Measurements from ENCODE around the gene FGF22. TPM values are rescaled to one million over a fixed set of nuclear protein-coding genes. Genes with fewer than 3 reads are reported as not detected.

The FGF22 gene
- total and polyA plus RNA-seq, 3 experiments from 2014 or later, result 0.20 to 0.22 TPM; not detected in 1

DNA sequence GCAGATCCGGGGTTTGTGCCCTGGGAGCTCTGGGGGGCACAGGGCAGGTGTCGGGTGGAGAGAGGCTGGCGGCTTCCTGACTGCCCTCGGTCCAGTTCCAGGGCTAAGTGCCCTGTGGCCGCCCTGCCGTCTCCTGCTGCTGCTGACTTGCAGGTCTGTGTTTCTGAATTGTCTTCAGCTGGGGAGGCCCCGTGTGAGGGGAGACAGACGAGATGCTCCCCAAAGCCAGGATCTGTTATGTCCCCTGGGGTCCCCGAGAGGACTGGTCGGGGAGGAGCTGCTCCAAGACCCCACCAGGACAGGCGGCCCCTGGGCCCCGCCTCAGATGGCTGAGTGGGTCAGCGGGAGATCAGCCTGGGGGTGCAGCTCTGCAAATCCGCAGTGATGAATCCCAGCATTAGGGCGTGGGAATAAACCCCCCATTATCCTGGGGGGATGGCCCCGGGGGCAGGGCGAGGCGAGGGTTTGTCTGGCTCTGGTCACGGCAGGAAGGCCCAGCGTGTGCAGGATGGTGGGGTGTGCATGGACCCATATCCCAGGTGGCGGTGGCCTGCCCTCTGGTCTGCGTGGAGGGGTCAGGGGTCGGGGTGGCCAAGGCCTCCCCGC, 45.3 kb upstream of the FGF22 start:
- Mint-ChIP-seq H3K27ac (no peak overlapping the region), H3K27me3 (peaks cover 6 to 17% of the 10 kb centered on the region in 2 donors), H3K4me1 (peaks cover 0 to 4% (median 0%) of the 10 kb centered on the region in 3 donors), H3K4me3 (no peak overlapping the region), H3K36me3 (no peaks in the 10 kb centered on the region), H3K9me3 (no peaks in the 10 kb centered on the region)
- no peaks in the 10 kb centered on the region for H3K36me3 ChIP-seq (ENCODE audit: insufficient read depth, low read length)
- peaks cover under 1% of the 10 kb centered on the region for H3K4me1 ChIP-seq (ENCODE audit: insufficient read depth, low read length)
- no peak overlapping the region for H3K27ac ChIP-seq (ENCODE audit: low read depth, low read length)
- peaks cover 8% of the 10 kb centered on the region for H3K27me3 ChIP-seq (ENCODE audit: insufficient read depth, low read length, poor library complexity, severe bottlenecking)
- H3K4me3 ChIP-seq (ENCODE audit: low read length), result no peak overlapping the region
- no peaks in the 10 kb centered on the region for H3K9me3 ChIP-seq (ENCODE audit: low read length)
- DNase-seq, result no peak
- ChIA-PET POLR2A (no interaction called here), CTCF (interaction anchor here (1.2 kb wide), 1 partner anchor 84 kb away, joined by 3 read pairs; no protein-coding TSS in a partner anchor)

DNA sequence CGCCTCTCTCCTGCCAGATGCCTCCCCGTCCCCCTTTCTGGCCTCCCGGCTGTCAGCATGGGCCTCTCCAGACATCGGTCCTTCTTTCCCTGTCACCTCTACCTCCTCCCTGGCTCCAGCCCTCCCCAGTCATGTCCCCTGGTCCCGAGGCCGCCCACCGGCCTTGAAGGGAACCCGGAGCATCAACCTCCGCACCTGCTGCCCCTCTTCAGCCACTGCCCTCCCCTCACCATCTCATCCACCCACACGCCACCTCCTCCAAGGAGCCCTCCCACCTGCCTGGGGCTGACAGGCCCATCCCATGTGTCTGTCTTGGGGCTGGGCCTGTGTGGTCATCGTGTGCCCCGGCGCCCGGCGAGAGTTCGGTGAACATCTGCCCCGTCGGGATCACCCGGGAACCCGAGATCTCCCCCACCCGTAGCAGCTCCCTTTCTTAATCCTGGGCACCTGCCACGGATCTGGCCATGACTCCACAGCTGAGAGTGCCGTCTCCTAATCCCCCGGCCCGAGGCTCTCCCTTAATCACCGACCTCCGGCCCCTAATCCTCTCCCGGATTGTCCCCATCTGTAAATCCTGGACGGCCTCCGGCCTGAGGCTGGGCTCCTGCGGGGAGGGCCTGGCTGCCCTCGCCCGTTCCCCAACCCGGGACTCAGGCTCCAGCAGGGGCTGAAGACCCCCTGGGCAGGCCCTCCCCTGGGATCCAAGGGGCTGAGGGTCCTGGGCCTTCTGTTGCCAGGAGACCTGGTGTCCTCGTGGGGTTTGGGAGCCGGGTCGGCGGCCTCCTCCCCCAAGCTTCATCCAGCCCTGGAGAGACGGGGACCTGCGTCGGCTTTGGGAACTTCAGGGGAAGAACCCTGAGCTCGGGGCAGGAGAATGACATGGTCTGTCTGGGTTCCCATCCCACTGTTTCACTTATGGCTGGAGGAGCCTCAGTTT, 44.1 kb upstream of the FGF22 start:
- H3K27ac ChIP-seq (ENCODE audit: low read depth, low read length), result no peak overlapping the region
- no peaks in the 10 kb centered on the region for H3K36me3 ChIP-seq (ENCODE audit: insufficient read depth, low read length)
- H3K27me3 ChIP-seq (ENCODE audit: insufficient read depth, low read length, poor library complexity, severe bottlenecking), result peaks cover 8% of the 10 kb centered on the region
- H3K36me3 Mint-ChIP-seq, result no peaks in the 10 kb centered on the region
- H3K27ac Mint-ChIP-seq, result no peak overlapping the region
- POLR2A ChIA-PET, result no interaction called here
- H3K27me3 Mint-ChIP-seq, result peaks cover 6 to 17% of the 10 kb centered on the region in 2 donors
- no peaks in the 10 kb centered on the region for H3K9me3 Mint-ChIP-seq
- CTCF ChIA-PET, result interaction anchor here (1.3 kb wide), 1 partner anchor 11 kb away, joined by 4 read pairs; no protein-coding TSS in a partner anchor
- no peak overlapping the region for H3K4me3 ChIP-seq (ENCODE audit: low read length)
- peaks cover 0 to 4% (median 0%) of the 10 kb centered on the region in 3 donors for H3K4me1 Mint-ChIP-seq
- no peak overlapping the region for H3K4me3 Mint-ChIP-seq
- H3K4me1 ChIP-seq (ENCODE audit: insufficient read depth, low read length), result no peaks in the 10 kb centered on the region
- H3K9me3 ChIP-seq (ENCODE audit: low read length), result no peaks in the 10 kb centered on the region
- DNase-seq, result no peak

DNA sequence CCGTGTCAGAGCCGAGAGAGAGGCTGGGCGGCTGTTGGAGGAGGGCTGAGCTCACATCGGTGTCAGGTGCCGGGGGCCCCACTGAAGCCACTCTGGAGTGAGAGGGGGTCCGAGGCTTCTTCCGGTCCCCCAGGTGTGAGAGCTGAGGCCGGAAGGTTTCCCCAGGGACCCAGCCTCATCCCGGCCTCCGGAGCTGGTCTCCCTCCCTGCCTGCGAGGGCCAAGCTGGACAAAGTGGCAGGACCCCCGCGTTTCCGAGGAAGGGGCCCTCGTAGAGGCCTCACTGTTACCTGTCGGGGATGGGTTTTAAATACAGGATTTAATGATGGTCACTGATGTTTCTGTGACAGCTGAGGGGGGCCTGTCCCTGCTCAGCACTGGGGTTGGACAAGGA, 43.4 kb upstream of the FGF22 start:
- no peak overlapping the region for H3K4me3 Mint-ChIP-seq
- Histone ChIP-seq H3K27me3 (ENCODE audit: insufficient read depth, low read length, poor library complexity, severe bottlenecking) (peaks cover 2% of the 10 kb centered on the region), H3K9me3 (ENCODE audit: low read length) (no peaks in the 10 kb centered on the region), H3K27ac (ENCODE audit: low read depth, low read length) (no peak overlapping the region), H3K4me1 (ENCODE audit: insufficient read depth, low read length) (no peaks in the 10 kb centered on the region), H3K36me3 (ENCODE audit: insufficient read depth, low read length) (no peaks in the 10 kb centered on the region), H3K4me3 (ENCODE audit: low read length) (no peak overlapping the region)
- no peaks in the 10 kb centered on the region for H3K36me3 Mint-ChIP-seq
- DNase-seq, result no peak
- ChIA-PET CTCF (interaction anchor here (1.3 kb wide), 1 partner anchor 12 kb away, joined by 4 read pairs; no protein-coding TSS in a partner anchor), POLR2A (no interaction called here)
- no peaks in the 10 kb centered on the region for H3K9me3 Mint-ChIP-seq
- H3K4me1 Mint-ChIP-seq, result peaks cover 0 to 2% (median 0%) of the 10 kb centered on the region in 3 donors
- peaks cover 4 to 15% of the 10 kb centered on the region in 2 donors for H3K27me3 Mint-ChIP-seq
- H3K27ac Mint-ChIP-seq, result no peak overlapping the region

DNA sequence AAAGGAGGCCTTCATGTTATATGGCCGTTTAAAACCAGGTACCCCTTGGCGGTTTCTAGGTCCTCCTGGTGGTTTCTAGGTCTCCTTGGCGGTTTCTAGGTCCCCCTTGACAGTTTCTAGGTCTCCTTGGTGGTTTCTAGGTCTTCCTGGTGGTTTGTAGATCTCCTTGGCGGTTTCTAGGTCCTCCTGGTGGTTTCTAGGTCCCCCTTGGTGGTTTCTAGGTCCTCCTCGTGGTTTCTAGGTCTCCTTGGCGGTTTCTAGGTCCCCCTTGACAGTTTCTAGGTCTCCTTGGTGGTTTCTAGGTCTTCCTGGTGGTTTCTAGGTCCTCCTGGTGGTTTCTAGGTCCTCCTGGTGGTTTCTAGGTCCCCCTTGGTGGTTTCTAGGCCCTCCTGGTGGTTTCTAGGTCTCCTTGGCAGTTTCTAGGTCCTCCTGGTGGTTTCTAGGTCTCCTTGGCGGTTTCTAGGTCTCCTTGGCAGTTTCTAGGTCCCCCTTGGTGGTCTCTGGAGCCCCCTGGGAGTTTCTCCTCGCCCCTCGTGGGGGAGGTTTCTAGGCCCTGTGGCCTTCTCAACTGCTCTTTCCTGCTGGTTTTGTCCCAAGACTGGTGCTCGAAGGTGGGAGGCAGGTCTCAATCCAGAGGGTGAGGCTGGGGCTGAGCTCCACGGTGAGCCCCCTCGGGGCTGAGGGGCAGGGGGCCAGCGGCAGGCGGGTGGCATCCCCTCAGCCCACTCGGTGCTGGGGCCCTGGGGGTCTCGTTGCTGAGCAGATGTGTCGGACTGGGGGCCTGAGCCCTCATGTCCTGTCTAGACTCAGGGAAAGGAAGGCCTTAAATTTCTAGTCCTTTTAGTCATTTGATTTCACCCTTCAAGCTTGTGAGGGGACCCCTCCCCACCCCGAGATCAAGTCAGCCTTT, 42.0 kb upstream of the FGF22 start:
- H3K4me1 Mint-ChIP-seq, result no peaks in the 10 kb centered on the region
- no peaks in the 10 kb centered on the region for H3K27me3 ChIP-seq (ENCODE audit: insufficient read depth, low read length, poor library complexity, severe bottlenecking)
- ChIA-PET CTCF (interaction anchor here (1.1 kb wide), 1 partner anchor 87 kb away, joined by 4 read pairs; no protein-coding TSS in a partner anchor), POLR2A (no interaction called here)
- no peaks in the 10 kb centered on the region for H3K36me3 Mint-ChIP-seq
- no peaks in the 10 kb centered on the region for H3K9me3 ChIP-seq (ENCODE audit: low read length)
- no peak overlapping the region for H3K4me3 ChIP-seq (ENCODE audit: low read length)
- H3K27ac ChIP-seq (ENCODE audit: low read depth, low read length), result no peak overlapping the region
- H3K36me3 ChIP-seq (ENCODE audit: insufficient read depth, low read length), result no peaks in the 10 kb centered on the region
- H3K4me3 Mint-ChIP-seq, result no peak overlapping the region
- H3K9me3 Mint-ChIP-seq, result peaks cover 0 to 4% (median 0%) of the 10 kb centered on the region in 5 donors
- DNase-seq, result no peak
- no peak overlapping the region for H3K27ac Mint-ChIP-seq
- H3K4me1 ChIP-seq (ENCODE audit: insufficient read depth, low read length), result no peaks in the 10 kb centered on the region
- peaks cover 3 to 9% of the 10 kb centered on the region in 2 donors for H3K27me3 Mint-ChIP-seq

DNA sequence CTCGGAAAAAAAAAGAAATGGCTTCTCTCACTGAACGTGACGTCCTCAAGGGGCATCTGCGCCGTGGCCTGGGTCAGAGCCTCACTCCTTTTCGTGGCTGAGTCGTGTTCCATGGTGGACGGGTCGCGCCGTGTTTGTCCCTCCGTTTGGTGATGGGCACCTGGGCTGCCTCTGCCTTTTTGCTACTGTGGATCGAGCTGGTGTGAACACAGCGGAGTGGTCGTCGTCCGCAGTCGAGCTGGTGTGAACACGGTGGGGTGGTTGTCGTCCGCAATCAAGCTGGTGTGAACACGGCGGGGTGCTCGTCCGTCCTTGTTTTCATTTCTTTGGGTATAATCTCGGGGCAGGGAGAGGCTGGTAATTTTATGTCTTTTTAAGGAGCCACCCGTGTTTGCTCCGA, 38.4 kb upstream of the FGF22 start:
- no peak for DNase-seq
- Histone ChIP-seq H3K36me3 (ENCODE audit: insufficient read depth, low read length) (no peaks in the 10 kb centered on the region), H3K27me3 (ENCODE audit: insufficient read depth, low read length, poor library complexity, severe bottlenecking) (no peaks in the 10 kb centered on the region), H3K4me3 (ENCODE audit: low read length) (no peak overlapping the region), H3K27ac (ENCODE audit: low read depth, low read length) (no peak overlapping the region), H3K9me3 (ENCODE audit: low read length) (no peaks in the 10 kb centered on the region), H3K4me1 (ENCODE audit: insufficient read depth, low read length) (no peaks in the 10 kb centered on the region)
- ChIA-PET CTCF (no interaction called here), POLR2A (no interaction called here)
- Mint-ChIP-seq H3K4me1 (no peaks in the 10 kb centered on the region), H3K36me3 (no peaks in the 10 kb centered on the region), H3K27ac (no peak overlapping the region), H3K9me3 (peaks cover 0 to 4% (median 0%) of the 10 kb centered on the region in 5 donors), H3K27me3 (no peaks in the 10 kb centered on the region), H3K4me3 (no peak overlapping the region)

DNA sequence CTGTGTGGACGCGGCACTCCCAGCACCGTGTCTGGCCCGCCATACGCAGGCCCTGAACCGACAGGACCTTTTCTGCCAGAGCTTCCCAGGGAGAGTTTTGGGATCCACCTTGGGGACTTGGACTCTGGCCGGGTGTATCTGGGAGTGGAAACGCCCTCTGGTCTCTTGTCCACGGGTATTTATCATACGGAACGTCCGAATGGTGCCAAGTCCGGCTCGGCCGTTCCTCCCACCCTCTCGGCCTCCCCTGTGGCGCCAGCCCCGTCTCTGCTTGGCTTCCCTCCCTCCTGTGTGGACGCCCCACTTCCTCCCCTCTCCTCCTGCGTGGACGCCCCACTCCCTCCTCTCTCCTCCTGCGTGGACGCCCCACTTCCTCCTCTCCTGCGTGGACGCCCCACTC, 37.9 kb upstream of the FGF22 start:
- no peaks in the 10 kb centered on the region for H3K4me1 ChIP-seq (ENCODE audit: insufficient read depth, low read length)
- ChIA-PET POLR2A (no interaction called here), CTCF (no interaction called here)
- no peak overlapping the region for H3K27ac Mint-ChIP-seq
- no peaks in the 10 kb centered on the region for H3K4me1 Mint-ChIP-seq
- H3K36me3 ChIP-seq (ENCODE audit: insufficient read depth, low read length), result no peaks in the 10 kb centered on the region
- no peaks in the 10 kb centered on the region for H3K36me3 Mint-ChIP-seq
- H3K27ac ChIP-seq (ENCODE audit: low read depth, low read length), result no peak overlapping the region
- H3K4me3 Mint-ChIP-seq, result no peak overlapping the region
- H3K9me3 ChIP-seq (ENCODE audit: low read length), result no peaks in the 10 kb centered on the region
- DNase-seq, result no peak
- no peaks in the 10 kb centered on the region for H3K27me3 Mint-ChIP-seq
- no peaks in the 10 kb centered on the region for H3K27me3 ChIP-seq (ENCODE audit: insufficient read depth, low read length, poor library complexity, severe bottlenecking)
- peaks cover 0 to 4% (median 0%) of the 10 kb centered on the region in 5 donors for H3K9me3 Mint-ChIP-seq
- no peak overlapping the region for H3K4me3 ChIP-seq (ENCODE audit: low read length)

DNA sequence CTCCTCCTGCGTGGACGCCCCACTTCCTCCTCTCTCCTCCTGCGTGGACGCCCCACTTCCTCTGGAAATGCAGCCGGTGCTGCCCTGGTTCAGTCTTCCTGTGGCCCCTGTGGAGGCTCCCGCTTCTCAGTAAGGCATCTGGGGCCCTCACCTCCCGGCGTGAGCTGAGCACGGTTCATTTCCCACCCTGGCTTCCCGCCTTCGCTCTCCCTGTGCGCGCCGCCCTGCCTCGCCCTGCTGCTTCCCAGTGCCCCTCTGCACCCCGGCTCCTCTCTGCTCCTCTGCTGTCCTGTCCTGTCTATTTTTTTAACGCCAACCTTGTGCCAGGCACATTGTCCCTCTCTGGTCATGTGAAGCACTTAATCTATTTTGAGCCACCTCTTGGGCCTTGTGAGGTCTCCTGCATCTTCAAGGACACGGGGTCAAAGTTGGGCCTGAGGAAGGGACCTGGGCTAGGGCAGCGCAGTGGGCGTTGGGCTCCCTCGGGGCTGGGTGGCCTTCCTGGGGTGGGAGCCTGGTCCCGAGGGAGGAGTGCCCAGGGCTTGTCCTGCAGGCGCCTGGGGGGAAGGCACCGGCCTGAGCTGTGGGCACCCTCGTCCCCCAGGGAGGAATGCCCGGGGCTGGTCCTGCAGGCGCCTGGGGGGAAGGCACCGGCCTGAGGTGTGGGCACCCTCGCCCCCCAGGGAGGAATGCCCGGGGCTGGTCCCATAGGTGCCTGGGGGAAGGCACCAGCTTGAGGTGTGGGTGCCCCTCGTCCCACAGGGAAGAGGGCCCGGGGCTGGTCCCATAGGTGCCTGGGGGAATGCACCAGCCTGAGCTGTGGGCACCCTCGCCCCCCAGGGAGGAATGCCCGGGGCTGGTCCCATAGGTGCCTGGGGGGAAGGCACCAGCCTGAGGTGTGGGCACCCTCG, 37.0 kb upstream of the FGF22 start:
- no peaks in the 10 kb centered on the region for H3K9me3 ChIP-seq (ENCODE audit: low read length)
- Mint-ChIP-seq H3K9me3 (peaks cover 0 to 4% (median 0%) of the 10 kb centered on the region in 5 donors), H3K4me1 (no peaks in the 10 kb centered on the region), H3K4me3 (no peak overlapping the region), H3K27me3 (no peaks in the 10 kb centered on the region), H3K36me3 (no peaks in the 10 kb centered on the region), H3K27ac (no peak overlapping the region)
- DNase-seq, result no peak
- no peaks in the 10 kb centered on the region for H3K27me3 ChIP-seq (ENCODE audit: insufficient read depth, low read length, poor library complexity, severe bottlenecking)
- no peaks in the 10 kb centered on the region for H3K4me1 ChIP-seq (ENCODE audit: insufficient read depth, low read length)
- H3K4me3 ChIP-seq (ENCODE audit: low read length), result no peak overlapping the region
- ChIA-PET CTCF (no interaction called here), POLR2A (no interaction called here)
- H3K27ac ChIP-seq (ENCODE audit: low read depth, low read length), result no peak overlapping the region
- no peaks in the 10 kb centered on the region for H3K36me3 ChIP-seq (ENCODE audit: insufficient read depth, low read length)

Measured in CD8-positive, alpha-beta memory T cell (primary cell).